ENCODE data around the gene SLC9A1.

GRCh38 chr1:27052527-27052926 lies 102.4 kb downstream of the SLC9A1 start:
- TF ChIP-seq CTCF (IDR thresholded peaks at IDR 0.05), result no peak
- no peak for TF ChIP-seq POLR2A (IDR thresholded peaks at IDR 0.05)
